GM12801 (cell line): Measurements from ENCODE around the gene WDR3.

ENCODE experiments used
- TF ChIP-seq, protein P1 (sequence below): IDR thresholded peaks from one replicate; pipeline ENCODE4 v1.5.1; 2011; ENCODE audit warnings: control low read depth; ENCODE audit not compliant: insufficient read length; ENCODE audit errors: extremely low read depth

The WDR3 gene

DNA sequence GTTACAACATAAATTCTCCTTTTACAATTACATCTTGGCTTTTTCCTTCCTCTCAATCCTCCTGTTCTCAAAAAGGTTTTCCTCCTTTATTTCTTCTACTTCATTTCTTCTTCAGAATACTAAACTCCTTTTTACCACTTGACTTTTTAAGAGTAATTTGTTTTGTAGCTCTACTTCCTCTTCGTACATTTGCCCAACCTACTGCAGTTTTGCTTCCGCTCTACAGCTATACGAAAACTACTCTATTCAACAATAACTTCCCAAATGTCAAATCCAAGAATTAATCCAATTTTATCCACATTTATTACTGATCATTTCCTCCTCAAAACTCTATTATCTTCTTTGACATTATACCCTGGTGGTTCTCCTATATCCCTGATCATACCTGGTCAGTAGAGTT lies 3.6 kb upstream of the WDR3 start:
- TF ChIP-seq, protein P1, sequence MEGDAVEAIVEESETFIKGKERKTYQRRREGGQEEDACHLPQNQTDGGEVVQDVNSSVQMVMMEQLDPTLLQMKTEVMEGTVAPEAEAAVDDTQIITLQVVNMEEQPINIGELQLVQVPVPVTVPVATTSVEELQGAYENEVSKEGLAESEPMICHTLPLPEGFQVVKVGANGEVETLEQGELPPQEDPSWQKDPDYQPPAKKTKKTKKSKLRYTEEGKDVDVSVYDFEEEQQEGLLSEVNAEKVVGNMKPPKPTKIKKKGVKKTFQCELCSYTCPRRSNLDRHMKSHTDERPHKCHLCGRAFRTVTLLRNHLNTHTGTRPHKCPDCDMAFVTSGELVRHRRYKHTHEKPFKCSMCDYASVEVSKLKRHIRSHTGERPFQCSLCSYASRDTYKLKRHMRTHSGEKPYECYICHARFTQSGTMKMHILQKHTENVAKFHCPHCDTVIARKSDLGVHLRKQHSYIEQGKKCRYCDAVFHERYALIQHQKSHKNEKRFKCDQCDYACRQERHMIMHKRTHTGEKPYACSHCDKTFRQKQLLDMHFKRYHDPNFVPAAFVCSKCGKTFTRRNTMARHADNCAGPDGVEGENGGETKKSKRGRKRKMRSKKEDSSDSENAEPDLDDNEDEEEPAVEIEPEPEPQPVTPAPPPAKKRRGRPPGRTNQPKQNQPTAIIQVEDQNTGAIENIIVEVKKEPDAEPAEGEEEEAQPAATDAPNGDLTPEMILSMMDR, result no peak

DNA sequence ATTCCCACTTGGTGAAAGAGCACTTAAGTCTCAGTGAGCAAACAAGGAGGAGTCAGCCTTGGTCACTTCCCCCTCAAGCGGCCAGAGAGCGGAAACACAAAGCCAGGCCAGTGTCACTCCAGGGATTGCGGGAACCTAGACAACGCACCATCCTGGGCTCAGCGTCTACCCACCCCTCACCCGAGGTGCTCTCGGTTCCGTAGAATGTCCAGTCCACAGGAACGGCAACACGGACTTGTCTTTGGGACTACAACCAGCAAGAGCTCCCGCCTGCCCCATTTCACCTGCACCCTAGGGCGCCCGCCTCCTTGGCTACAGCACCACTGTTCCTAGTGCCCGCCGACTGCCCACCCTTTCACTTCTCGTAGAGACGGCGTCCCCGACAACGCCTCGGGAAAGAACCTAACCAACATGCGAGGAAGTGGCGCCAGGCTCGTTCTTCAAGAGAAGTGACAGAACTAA lies 627 bp upstream of the WDR3 start:
- TF ChIP-seq, protein P1, result no peak

DNA sequence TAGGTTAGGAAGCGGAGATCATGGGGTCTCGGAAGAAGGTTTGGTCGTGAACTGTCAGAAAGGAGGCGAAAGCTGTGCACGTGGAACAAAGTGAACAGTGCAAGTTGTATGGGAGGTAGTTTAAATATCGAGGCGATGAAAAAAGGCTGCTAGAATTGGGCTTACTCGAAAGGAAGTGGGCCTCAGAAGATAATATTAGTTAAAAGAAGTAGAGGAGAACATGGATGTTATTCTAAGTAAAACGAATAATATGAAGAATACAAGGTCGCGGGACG lies 571 bp downstream of the WDR3 start:
- TF ChIP-seq, protein P1, result no peak

DNA sequence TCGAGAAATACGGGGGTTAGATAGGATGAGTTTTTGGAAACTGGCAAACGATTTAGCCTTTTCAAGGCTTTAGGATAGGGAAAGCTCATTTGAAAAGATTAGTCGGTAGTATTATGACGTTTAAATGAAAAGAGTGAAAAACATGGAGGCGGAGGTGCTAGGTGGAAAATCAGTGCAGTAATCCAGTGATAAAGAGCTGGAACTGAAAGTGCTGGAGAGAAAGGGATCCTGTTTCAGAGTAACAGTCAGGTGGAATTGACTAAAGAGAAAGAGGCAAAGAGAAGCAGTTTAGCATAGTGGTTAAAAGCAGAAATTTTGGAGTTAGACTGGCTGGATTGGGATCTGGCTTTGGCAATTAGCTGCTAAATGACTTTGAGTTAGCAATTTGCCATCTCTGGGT lies 945 bp downstream of the WDR3 start:
- TF ChIP-seq, protein P1, result no peak

DNA sequence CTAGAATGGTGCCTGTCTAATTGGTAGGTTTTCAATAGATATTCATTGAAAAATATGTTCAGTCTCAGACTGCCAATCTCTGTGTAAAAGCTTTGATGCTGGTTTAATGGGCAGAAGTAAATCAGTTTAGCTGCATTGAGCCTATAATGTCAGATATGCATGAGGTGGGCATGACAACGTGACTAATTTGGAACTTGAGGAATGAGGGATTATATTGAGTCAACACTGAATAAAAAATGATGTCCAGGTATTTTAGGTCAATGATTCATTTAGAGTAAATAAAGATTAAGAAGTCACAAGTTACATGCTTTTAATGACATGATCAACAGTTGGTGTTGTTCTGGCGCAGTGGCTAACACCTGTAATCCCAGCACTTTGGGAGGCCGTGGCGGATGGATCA lies 3.0 kb downstream of the WDR3 start:
- TF ChIP-seq, protein P1, result no peak

DNA sequence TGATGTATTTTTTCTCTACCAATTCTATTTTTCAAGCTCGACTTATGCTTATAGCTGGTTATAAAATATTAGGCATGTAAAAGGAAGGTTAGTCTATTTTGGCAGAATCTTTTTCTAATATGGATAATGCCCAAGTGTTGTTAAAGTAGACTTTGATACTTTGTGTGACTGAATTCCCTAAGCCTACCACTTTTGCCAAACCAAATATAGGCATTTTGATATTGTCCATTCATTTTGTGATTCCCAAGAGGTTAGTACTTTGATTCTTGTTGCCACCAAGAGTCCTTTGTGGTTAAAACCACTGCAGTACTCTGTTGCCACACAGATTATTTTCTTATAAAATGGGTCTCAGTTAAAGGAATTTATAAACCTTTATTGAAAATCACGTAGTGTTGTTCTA lies 4.2 kb downstream of the WDR3 start:
- TF ChIP-seq, protein P1, result no peak

DNA sequence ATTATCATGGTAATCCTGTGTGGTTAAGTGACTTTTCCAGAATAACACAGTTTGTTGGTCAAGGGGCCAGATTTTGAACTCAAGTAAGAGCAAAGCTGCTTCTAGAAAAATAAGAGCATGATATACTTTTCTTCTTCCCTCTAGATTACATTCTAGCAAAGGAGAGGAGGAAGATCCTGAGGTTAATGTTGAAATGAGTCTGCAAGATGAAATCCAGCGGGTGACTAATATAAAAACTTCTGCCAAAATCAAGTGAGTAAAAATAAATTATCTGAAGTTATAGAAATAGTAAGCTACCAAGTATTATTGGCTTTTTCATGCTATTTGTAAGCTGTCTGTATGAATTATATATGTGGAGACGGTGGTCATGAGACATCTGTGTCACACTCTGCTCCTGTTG lies 12.8 kb downstream of the WDR3 start:
- TF ChIP-seq, protein P1, result no peak

DNA sequence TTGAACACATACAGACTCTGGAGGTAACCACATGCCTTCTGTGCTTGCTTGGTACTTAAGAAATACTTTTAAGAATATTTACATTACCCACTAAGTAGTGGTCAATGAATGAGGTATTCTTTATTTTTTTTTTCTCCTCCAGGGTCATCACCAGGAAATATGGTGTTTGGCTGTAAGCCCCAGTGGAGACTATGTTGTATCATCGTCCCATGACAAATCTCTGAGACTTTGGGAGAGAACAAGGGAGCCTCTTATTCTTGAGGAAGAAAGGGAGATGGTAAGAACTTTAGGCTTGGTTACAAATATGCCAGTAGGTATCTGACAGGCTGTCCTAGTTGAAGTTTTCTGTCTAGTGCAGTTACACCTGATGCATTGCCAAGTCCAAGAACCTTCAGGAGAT lies 22.8 kb downstream of the WDR3 start:
- TF ChIP-seq, protein P1, result no peak
